Measurements from ENCODE around the gene FBN1. TPM values are rescaled to one million over a fixed set of nuclear protein-coding genes. Genes with fewer than 3 reads are reported as not detected.

Gene FBN1
- total and polyA plus RNA-seq, 4 donors, result 33.3 to 249 (median 120) TPM

DNA sequence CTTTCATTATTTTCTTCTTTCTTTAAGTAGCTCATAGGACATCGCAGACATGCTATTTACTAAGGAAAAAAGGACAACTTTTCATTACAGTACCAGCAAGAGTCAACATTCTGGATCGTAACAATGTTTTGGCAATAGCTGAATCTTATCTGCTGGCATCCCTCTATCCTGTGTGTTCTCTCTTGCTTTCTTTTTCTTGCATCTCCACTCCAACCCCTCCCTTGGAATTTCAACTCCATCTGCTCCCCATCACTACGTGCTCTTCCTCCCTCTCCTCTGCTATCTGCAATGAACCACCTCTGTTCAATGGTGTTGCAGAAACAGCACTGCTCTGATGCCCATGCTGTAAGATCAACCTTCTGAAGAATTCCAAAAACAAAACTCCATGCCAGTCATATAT, 106.6 kb downstream of the FBN1 start:
- 68% methylated on average over 3 of the region's 3 CpGs for WGBS (ENCODE audit: insufficient coverage)
- H3K27me3 ChIP-seq (ENCODE audit: control insufficient read depth, insufficient read depth, low read length), result no peaks in the 10 kb centered on the region
- no peak overlapping the region for H3K4me3 ChIP-seq (ENCODE audit: low read depth, low read length)
- H3K36me3 ChIP-seq (ENCODE audit: control insufficient read depth, insufficient read depth, low read length), result no peaks in the 10 kb centered on the region
- no peak for DNase-seq (ENCODE audit: low read depth in 4 of 6, low spot score in 6 of 6)
- H3K27ac ChIP-seq (ENCODE audit: low read depth, low read length), result no peak overlapping the region
- no peaks in the 10 kb centered on the region for H3K9me3 ChIP-seq (ENCODE audit: control insufficient read depth, insufficient read depth, low read length)
- peaks cover 2% of the 10 kb centered on the region for H3K4me1 ChIP-seq (ENCODE audit: control insufficient read depth, insufficient read depth, low read length)

DNA sequence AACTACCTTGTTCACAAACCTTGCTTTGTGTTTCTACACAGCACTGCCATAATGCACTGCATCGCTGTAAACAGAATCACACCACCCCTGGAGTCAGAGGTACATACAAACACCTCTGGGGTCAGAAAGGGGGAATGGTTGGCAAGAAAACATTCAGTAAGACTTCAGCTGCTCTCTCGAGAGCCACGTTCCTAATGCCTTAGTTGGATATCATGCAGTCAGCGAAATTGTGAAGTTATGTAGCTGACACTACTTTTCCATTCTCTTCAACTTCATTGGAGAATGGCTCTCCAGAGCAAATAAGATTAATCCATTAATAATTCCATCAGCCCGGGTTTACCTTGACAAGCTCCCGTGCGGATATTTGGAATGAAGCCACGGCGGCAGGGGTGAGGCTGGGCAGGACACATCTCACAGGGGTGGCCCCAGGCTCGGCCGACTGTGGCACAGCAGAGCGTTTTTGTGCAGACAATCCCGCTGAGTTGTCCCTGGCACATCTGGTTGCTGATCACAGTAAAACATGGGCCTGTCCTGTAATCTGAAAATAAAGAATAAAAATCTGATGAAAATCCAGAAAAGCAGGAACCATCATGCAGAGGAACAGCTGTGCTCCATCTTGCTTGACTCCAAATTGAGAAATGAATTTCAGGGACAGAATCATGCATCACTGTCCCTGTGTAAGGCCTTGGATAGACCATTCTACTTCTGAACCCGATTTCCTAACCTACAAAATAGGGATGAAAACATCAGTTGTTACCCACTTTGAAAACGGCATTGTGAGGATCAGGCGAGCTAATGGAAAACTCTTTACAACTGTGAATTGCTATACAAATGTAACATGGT, 108.0 kb downstream of the FBN1 start:
- Histone ChIP-seq H3K36me3 (ENCODE audit: control insufficient read depth, insufficient read depth, low read length) (no peaks in the 10 kb centered on the region), H3K27me3 (ENCODE audit: control insufficient read depth, insufficient read depth, low read length) (no peaks in the 10 kb centered on the region), H3K9me3 (ENCODE audit: control insufficient read depth, insufficient read depth, low read length) (no peaks in the 10 kb centered on the region), H3K4me1 (ENCODE audit: control insufficient read depth, insufficient read depth, low read length) (peaks cover 2% of the 10 kb centered on the region), H3K4me3 (ENCODE audit: low read depth, low read length) (no peak overlapping the region), H3K27ac (ENCODE audit: low read depth, low read length) (no peak overlapping the region)
- peak in 2 of 6 donors; percentile 32 to 45 for DNase-seq (ENCODE audit: low read depth in 4 of 6, low spot score in 6 of 6)
- WGBS (ENCODE audit: insufficient coverage), result 64% methylated on average over 10 of the region's 16 CpGs

DNA sequence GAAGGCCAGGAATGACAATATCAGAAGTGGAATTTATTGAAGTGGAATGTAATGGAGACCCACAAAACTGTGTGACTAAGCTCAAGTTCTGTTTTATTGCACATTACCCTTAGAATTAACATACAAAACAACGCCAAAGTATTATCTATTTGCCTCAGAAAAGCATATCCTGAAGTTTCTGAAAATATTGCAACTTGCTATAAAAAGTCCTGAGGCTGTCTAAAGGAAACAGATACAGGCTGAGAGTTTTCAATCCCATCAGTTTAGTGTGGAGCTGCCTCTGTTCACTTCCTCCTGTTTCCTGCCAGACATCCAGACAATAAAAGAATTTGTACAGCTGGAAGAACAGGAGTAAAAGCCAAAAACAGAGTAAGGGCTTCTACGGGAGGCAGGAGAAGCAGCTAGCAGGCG, 108.8 kb downstream of the FBN1 start:
- Histone ChIP-seq H3K27me3 (ENCODE audit: control insufficient read depth, insufficient read depth, low read length) (no peaks in the 10 kb centered on the region), H3K27ac (ENCODE audit: low read depth, low read length) (peak overlapping the region; percentile 17), H3K4me3 (ENCODE audit: low read depth, low read length) (no peak overlapping the region), H3K36me3 (ENCODE audit: control insufficient read depth, insufficient read depth, low read length) (no peaks in the 10 kb centered on the region), H3K9me3 (ENCODE audit: control insufficient read depth, insufficient read depth, low read length) (no peaks in the 10 kb centered on the region), H3K4me1 (ENCODE audit: control insufficient read depth, insufficient read depth, low read length) (peaks cover 2% of the 10 kb centered on the region)
- peak in 2 of 6 donors; percentile 60 to 67 for DNase-seq (ENCODE audit: low read depth in 4 of 6, low spot score in 6 of 6)
- WGBS (ENCODE audit: insufficient coverage), result no CpG with 5 or more reads among the region's 3 CpGs

DNA sequence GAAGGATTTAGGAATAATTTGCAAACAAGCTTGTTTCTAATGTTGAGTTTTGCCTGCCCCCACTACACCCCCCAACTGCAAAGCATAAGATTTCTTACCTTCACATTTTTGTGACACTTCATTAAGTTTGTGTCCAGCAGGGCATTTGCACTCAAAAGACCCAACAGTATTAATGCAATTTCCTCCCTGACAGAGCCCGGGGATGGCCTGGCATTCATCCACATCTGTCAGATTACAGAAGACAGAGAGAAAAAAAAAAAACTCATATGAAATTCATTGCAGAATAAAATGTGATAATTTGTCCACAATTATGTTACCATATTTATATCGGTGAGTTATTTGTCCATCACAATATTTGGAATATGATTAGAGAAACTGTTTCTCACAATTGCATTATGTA, 111.5 kb downstream of the FBN1 start:
- no peak overlapping the region for H3K4me3 ChIP-seq (ENCODE audit: low read depth, low read length)
- DNase-seq (ENCODE audit: low read depth in 4 of 6, low spot score in 6 of 6), result peak in 1 of 6 donors; percentile 28
- WGBS (ENCODE audit: insufficient coverage), result no CpG with 5 or more reads among the region's 2 CpGs
- no peaks in the 10 kb centered on the region for H3K36me3 ChIP-seq (ENCODE audit: control insufficient read depth, insufficient read depth, low read length)
- H3K27ac ChIP-seq (ENCODE audit: low read depth, low read length), result no peak overlapping the region
- H3K4me1 ChIP-seq (ENCODE audit: control insufficient read depth, insufficient read depth, low read length), result peaks cover 2% of the 10 kb centered on the region
- no peaks in the 10 kb centered on the region for H3K9me3 ChIP-seq (ENCODE audit: control insufficient read depth, insufficient read depth, low read length)
- H3K27me3 ChIP-seq (ENCODE audit: control insufficient read depth, insufficient read depth, low read length), result no peaks in the 10 kb centered on the region

DNA sequence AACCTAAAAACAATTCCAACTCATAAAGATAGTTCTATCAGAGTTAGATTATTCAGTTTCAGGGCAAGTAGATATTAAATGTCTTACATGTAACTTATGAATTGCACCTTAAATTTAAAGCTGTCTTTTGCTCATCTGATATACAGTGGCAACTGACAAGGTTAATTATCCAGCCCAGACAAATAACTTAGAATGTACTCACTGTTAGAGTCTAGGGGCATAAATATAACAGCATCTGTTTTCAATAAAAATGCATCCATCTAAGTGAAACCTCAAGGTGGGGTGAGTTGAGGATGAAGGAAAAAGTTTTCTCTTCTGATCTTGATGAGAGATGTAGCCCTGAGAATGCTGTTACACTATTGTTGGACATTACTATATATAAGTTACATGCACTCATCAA, 112.6 kb downstream of the FBN1 start:
- no peak for DNase-seq (ENCODE audit: low read depth in 4 of 6, low spot score in 6 of 6)
- no peaks in the 10 kb centered on the region for H3K36me3 ChIP-seq (ENCODE audit: control insufficient read depth, insufficient read depth, low read length)
- H3K4me1 ChIP-seq (ENCODE audit: control insufficient read depth, insufficient read depth, low read length), result peaks cover 2% of the 10 kb centered on the region
- no peak overlapping the region for H3K4me3 ChIP-seq (ENCODE audit: low read depth, low read length)
- H3K27me3 ChIP-seq (ENCODE audit: control insufficient read depth, insufficient read depth, low read length), result no peaks in the 10 kb centered on the region
- H3K27ac ChIP-seq (ENCODE audit: low read depth, low read length), result no peak overlapping the region
- H3K9me3 ChIP-seq (ENCODE audit: control insufficient read depth, insufficient read depth, low read length), result no peaks in the 10 kb centered on the region

DNA sequence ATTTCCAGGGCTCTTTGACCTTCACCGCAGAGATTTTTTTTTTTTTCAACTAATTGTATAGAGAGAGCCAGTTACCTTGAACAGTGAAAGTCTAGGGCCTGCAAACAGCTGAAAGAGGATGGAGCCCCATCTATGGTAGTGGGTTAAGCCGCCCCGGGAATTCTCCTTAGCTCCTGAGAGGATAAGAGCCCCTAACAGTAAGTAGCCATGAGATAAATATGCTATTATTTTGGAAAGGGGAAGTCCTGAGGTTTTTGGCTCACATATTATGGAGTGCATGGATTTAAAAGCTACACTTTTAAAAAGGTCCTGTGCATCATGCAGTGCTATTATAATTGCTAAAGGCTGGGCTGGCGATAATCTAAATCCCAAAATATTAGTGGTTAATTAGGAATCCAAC, 115.0 kb downstream of the FBN1 start:
- Histone ChIP-seq H3K36me3 (ENCODE audit: control insufficient read depth, insufficient read depth, low read length) (peaks cover 5% of the 10 kb centered on the region), H3K9me3 (ENCODE audit: control insufficient read depth, insufficient read depth, low read length) (no peaks in the 10 kb centered on the region), H3K4me1 (ENCODE audit: control insufficient read depth, insufficient read depth, low read length) (peaks cover 2% of the 10 kb centered on the region), H3K27ac (ENCODE audit: low read depth, low read length) (no peak overlapping the region), H3K4me3 (ENCODE audit: low read depth, low read length) (no peak overlapping the region), H3K27me3 (ENCODE audit: control insufficient read depth, insufficient read depth, low read length) (no peaks in the 10 kb centered on the region)
- no CpG with 5 or more reads among the region's 4 CpGs for WGBS (ENCODE audit: insufficient coverage)
- no peak for DNase-seq (ENCODE audit: low read depth in 4 of 6, low spot score in 6 of 6)

DNA sequence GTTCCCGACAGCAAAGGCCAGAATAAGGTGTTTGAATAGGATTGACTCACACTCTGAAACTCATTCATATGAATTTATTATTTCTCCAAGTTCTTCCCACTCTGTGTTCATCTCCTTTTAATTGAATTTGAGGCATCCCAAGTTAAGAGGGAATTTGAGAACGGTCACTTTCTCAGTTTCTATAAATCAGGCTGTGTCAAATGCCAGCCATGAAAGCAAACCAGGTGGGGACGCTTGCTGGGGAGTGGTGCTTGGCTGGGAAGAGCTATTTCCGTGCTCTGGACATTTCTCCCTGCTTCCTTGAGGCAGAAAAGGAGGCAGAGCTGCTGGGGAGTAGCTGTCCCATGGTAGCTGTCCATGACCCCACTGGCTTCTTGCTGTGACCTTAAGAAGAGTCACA, 116.6 kb downstream of the FBN1 start:
- no peak overlapping the region for H3K4me3 ChIP-seq (ENCODE audit: low read depth, low read length)
- no peaks in the 10 kb centered on the region for H3K4me1 ChIP-seq (ENCODE audit: control insufficient read depth, insufficient read depth, low read length)
- DNase-seq (ENCODE audit: low read depth in 4 of 6, low spot score in 6 of 6), result no peak
- no peaks in the 10 kb centered on the region for H3K9me3 ChIP-seq (ENCODE audit: control insufficient read depth, insufficient read depth, low read length)
- H3K27me3 ChIP-seq (ENCODE audit: control insufficient read depth, insufficient read depth, low read length), result no peaks in the 10 kb centered on the region
- H3K27ac ChIP-seq (ENCODE audit: low read depth, low read length), result no peak overlapping the region
- WGBS (ENCODE audit: insufficient coverage), result 79% methylated on average over 2 of the region's 4 CpGs
- peaks cover 5% of the 10 kb centered on the region for H3K36me3 ChIP-seq (ENCODE audit: control insufficient read depth, insufficient read depth, low read length)

DNA sequence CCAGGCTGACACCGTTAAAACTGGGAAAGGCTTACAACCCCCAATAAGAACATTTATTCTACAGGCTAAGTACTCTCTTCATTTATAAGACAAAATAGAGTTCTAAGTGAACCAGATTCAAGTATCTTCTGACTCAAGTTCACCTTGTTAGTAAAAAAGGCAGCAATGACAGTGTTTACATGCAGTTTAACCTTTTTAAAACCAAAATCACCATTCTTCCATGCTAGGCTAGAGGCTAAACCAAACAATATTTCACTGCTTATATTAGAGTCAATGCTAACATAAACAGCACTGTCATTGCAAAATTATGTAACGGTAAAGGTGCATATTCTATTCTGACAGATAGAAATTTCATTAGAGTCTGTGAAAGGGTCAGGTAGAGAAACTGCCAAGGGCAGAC, 118.0 kb downstream of the FBN1 start:
- Histone ChIP-seq H3K36me3 (ENCODE audit: control insufficient read depth, insufficient read depth, low read length) (peaks cover 5% of the 10 kb centered on the region), H3K4me1 (ENCODE audit: control insufficient read depth, insufficient read depth, low read length) (no peaks in the 10 kb centered on the region), H3K4me3 (ENCODE audit: low read depth, low read length) (no peak overlapping the region), H3K9me3 (ENCODE audit: control insufficient read depth, insufficient read depth, low read length) (no peaks in the 10 kb centered on the region), H3K27me3 (ENCODE audit: control insufficient read depth, insufficient read depth, low read length) (no peaks in the 10 kb centered on the region), H3K27ac (ENCODE audit: low read depth, low read length) (no peak overlapping the region)
- no CpG with 5 or more reads among the region's 2 CpGs for WGBS (ENCODE audit: insufficient coverage)
- no peak for DNase-seq (ENCODE audit: low read depth in 4 of 6, low spot score in 6 of 6)

DNA sequence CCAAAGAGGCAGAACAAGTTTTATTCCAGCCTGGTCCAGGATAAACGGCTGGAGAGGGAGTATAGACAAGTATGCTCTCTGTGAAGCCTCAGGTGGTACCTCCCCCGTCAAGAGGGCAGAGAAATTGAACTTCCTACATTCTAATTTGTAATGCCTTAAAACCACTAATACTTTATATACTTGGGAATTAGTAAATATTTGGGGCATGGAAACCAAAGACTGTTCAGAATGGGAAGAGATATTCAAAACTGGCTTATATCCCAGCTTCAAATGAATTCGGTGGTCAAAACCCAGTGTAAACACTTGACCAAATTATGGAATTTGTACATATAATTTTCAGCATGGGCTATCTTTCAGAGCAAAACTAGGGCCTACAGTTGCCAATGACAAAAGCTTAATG, 122.6 kb downstream of the FBN1 start:
- Histone ChIP-seq H3K27me3 (ENCODE audit: control insufficient read depth, insufficient read depth, low read length) (no peaks in the 10 kb centered on the region), H3K4me1 (ENCODE audit: control insufficient read depth, insufficient read depth, low read length) (no peaks in the 10 kb centered on the region), H3K9me3 (ENCODE audit: control insufficient read depth, insufficient read depth, low read length) (no peaks in the 10 kb centered on the region), H3K4me3 (ENCODE audit: low read depth, low read length) (no peak overlapping the region), H3K36me3 (ENCODE audit: control insufficient read depth, insufficient read depth, low read length) (peaks cover 5% of the 10 kb centered on the region), H3K27ac (ENCODE audit: low read depth, low read length) (no peak overlapping the region)
- no peak for DNase-seq (ENCODE audit: low read depth in 4 of 6, low spot score in 6 of 6)
- WGBS (ENCODE audit: insufficient coverage), result no CpG with 5 or more reads among the region's 3 CpGs

DNA sequence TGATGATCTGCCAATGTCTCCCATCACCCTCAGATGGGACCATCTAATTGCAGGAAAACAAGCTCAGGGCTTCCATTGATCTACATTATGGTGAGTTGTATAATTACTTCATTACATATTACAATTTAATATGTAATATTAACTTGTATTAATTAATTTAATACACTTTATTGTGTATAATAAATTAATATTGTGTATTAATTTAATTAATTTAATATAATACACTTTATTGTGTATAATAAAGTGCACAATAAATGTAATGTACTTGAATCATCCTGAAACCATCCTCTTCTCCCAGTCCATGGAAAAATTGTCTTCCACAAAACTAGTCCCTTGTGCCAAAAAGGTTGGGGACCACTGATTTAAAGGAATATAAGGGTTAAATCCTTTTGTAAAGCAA, 123.4 kb downstream of the FBN1 start:
- Histone ChIP-seq H3K4me1 (ENCODE audit: control insufficient read depth, insufficient read depth, low read length) (no peaks in the 10 kb centered on the region), H3K27ac (ENCODE audit: low read depth, low read length) (no peak overlapping the region), H3K4me3 (ENCODE audit: low read depth, low read length) (no peak overlapping the region), H3K36me3 (ENCODE audit: control insufficient read depth, insufficient read depth, low read length) (peaks cover 5% of the 10 kb centered on the region), H3K9me3 (ENCODE audit: control insufficient read depth, insufficient read depth, low read length) (no peaks in the 10 kb centered on the region), H3K27me3 (ENCODE audit: control insufficient read depth, insufficient read depth, low read length) (no peaks in the 10 kb centered on the region)
- DNase-seq (ENCODE audit: low read depth in 4 of 6, low spot score in 6 of 6), result no peak

All from spinal cord (tissue), 10 donors.